ENCODE data around the gene MAPK10.
"Not testable (repeated sequence)": the region's sequence is repeated elsewhere in the genome, so short reads cannot be mapped to it uniquely, and the experiment has no call there.

The MAPK10 gene

GRCh38 chr4:86184216-86184900, 175.5 kb downstream of the MAPK10 start:
- no peak for DNase-seq (ENCODE audit: low read depth)

GRCh38 chr4:86181585-86181984, 178.3 kb downstream of the MAPK10 start:
- DNase-seq (ENCODE audit: low read depth), result no peak

GRCh38 chr4:86178211-86178610, 181.6 kb downstream of the MAPK10 start:
- DNase-seq (ENCODE audit: low read depth), result no peak

GRCh38 chr4:86174506-86174905, 185.3 kb downstream of the MAPK10 start:
- DNase-seq (ENCODE audit: low read depth), result no peak

- not testable (repeated sequence) for DNase-seq (ENCODE audit: low read depth)
These were observed 191.5 kb downstream of the MAPK10 start for GRCh38 chr4:86168335-86168734.

GRCh38 chr4:86160426-86160825, 199.4 kb downstream of the MAPK10 start:
- DNase-seq (ENCODE audit: low read depth), result no peak

GRCh38 chr4:86159216-86159615, 200.6 kb downstream of the MAPK10 start:
- no peak for DNase-seq (ENCODE audit: low read depth)

- DNase-seq (ENCODE audit: low read depth), result no peak
These were observed 203.3 kb downstream of the MAPK10 start for GRCh38 chr4:86156531-86156930.

- DNase-seq (ENCODE audit: low read depth), result no peak
These were observed 204.1 kb downstream of the MAPK10 start for GRCh38 chr4:86155766-86156165.

GRCh38 chr4:86152454-86152853, 207.4 kb downstream of the MAPK10 start:
- DNase-seq (ENCODE audit: low read depth), result no peak

- no peak for DNase-seq (ENCODE audit: low read depth)
These were observed 208.7 kb downstream of the MAPK10 start for GRCh38 chr4:86151196-86151595.

- no peak for DNase-seq (ENCODE audit: low read depth)
These were observed 218.7 kb downstream of the MAPK10 start for GRCh38 chr4:86141161-86141560.

- no peak for DNase-seq (ENCODE audit: low read depth)
These were observed 227.4 kb downstream of the MAPK10 start for GRCh38 chr4:86132468-86132867.

GRCh38 chr4:86131456-86131855, 228.4 kb downstream of the MAPK10 start:
- no peak for DNase-seq (ENCODE audit: low read depth)

- DNase-seq (ENCODE audit: low read depth), result no peak
These were observed 229.5 kb downstream of the MAPK10 start for GRCh38 chr4:86130160-86130933.

- no peak for DNase-seq (ENCODE audit: low read depth)
These were observed 230.3 kb downstream of the MAPK10 start for GRCh38 chr4:86129546-86129945.

GRCh38 chr4:86122404-86122803, 237.4 kb downstream of the MAPK10 start:
- no peak for DNase-seq (ENCODE audit: low read depth)

GRCh38 chr4:86118711-86119110, 241.1 kb downstream of the MAPK10 start:
- DNase-seq (ENCODE audit: low read depth), result no peak

GRCh38 chr4:86117705-86118302, 242.0 kb downstream of the MAPK10 start:
- DNase-seq (ENCODE audit: low read depth), result no peak

GRCh38 chr4:86114563-86114962, 245.3 kb downstream of the MAPK10 start:
- no peak for DNase-seq (ENCODE audit: low read depth)

GRCh38 chr4:86108834-86109233, 251.0 kb downstream of the MAPK10 start:
- no peak for DNase-seq (ENCODE audit: low read depth)

GRCh38 chr4:86108137-86108536, 251.7 kb downstream of the MAPK10 start:
- no peak for DNase-seq (ENCODE audit: low read depth)

GRCh38 chr4:86107112-86107511, 252.7 kb downstream of the MAPK10 start:
- DNase-seq (ENCODE audit: low read depth), result no peak
